Suppressor macrophage (primary cell): ENCODE data around the gene NEUROD4.
A peak's percentile ranks its signal among the peaks of the same experiment; 100 is the strongest.
"Not testable (repeated sequence)": the region's sequence is repeated elsewhere in the genome, so short reads cannot be mapped to it uniquely, and the experiment has no call there.

Experiments
- DNase-seq, 4 experiments: peaks; one replicate each; pipeline ENCODE4 v3.0.0-alpha.2; 2020 to 2022
- total RNA-seq, 17 experiments: gene quantifications; one replicate each; lab custom pipeline; 2026; ENCODE audit warnings: mixed read lengths in 6 of 17, inconsistent platforms in 3 of 17; lab: John Stamatoyannopoulos, UW

Gene NEUROD4, protein sequence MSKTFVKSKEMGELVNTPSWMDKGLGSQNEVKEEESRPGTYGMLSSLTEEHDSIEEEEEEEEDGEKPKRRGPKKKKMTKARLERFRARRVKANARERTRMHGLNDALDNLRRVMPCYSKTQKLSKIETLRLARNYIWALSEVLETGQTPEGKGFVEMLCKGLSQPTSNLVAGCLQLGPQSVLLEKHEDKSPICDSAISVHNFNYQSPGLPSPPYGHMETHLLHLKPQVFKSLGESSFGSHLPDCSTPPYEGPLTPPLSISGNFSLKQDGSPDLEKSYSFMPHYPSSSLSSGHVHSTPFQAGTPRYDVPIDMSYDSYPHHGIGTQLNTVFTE
- total RNA-seq: 0 to 1.7 (median 0) reads per million in 17 experiments

DNA sequence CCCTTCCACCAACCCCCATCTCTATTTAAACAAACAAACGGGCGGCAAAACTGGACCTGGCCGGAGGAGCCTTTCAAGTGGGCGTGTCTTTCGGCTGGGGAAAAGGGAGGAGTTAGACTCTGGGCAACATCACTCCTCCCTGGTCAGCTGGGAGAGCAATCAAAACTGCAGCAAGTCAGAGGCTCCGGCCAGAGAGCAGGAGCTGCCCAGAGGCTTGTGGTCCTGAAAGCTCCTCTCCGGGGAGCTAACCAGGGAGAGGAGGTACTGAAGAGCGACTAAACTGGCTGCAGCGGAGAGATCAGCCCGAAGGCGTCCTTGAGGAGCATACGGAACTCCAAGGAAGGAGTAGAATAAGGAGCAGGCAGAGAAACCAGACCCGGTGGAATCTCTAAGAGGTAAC is at the start of gene NEUROD4:
NEUROD4 (plus strand) TSS at position 191 of the 400 bp plus-strand sequence. CDS start 6,466 bp downstream, outside the sequence.
- DNase-seq: peak; percentile 72 to 85 (median 81)

DNA sequence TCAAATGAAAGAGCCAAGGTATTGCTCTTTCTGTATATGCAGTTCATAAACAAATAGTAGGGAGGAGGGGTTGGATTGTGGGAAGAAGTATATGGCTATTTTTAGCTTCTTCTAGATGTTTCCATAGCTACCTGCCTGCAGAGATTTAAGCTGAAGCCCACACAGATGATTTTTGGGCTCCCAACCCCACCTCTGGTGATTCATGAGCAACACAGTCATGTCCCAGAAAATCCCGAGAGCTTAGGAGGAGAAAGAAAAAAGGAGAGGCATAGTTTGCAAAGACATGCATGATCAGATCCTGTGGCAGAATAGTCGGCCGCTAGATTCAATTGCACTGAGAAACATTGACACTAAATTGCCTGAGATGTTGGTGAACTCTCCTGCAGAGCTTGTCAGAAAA is 49.0 kb upstream of the NEUROD4 start:
- no peak for DNase-seq

DNA sequence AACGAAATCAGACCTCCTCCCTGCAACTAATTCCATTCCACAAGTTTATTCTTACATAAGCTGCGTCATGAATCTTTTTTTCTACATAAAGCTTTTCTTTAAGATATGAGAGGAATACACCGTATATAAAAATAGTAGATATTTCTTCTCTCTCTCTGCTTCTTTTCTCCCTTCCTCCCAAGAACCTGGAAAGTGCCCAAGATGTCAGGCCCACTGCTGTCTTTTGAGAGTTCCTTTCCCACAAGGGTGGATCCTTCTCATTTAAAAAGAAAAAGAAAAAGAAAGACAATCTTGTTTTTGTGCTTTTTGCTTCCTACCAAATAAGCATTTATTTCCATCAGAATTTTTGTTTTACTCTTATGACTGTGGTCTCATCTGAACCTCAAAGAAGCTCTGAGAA is 46.2 kb upstream of the NEUROD4 start:
- DNase-seq: no peak

DNA sequence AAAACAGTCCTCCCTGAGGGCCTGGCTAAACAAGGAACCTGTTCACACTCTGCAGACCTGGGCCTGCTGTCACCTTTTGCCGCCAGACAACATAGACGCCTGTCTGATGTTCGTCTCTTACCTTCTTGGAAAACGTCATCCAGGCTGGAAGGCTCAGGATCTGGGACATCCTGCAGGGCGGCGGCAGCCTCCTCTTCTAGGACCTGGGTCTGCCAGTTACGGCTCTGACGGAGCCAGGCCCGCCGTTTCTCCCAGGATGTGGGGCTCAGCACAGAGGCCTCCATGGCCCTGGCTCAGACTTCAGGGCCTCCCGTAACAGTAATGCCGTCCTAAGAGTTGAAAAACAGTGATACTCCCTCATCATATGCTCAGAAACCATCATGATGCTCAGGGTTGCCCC is 45.5 kb upstream of the NEUROD4 start:
- no peak for DNase-seq

DNA sequence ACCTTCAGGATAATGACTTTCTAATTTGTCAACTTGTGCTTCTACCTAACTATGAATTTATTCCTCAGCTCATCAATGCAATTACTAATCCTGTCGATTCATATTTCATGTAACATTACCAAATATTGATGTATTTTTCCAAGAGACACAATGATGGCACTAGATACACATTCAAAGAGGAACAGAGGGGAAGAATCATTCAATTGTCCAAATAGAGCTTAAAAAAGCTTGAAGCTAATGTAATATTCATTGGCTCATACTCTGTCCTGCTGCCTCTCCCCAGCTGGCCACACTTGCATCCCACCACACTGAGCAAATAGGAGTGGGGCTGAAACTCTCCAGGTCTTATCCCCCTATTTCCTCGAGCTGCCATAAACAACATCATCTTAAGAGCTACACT is 44.5 kb upstream of the NEUROD4 start:
- no peak for DNase-seq

DNA sequence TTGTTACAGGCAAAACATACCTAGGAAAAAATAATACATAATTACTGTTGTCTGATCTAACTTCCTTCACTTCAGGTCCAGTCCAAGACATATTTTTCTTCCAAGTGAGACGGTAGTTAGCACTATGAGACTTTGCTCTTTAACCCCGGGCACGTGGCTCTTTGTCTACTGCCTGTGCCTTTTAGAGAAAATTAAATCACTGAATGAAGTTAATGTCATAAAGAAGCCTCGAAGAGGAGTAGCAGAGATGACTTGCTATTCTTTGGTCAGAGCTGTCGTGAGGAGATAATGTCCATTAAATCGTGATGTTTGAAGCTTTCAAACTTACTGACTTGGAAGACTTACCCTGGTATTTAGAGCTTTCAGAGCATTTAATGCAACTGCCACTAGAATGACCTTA is 43.9 kb upstream of the NEUROD4 start:
- DNase-seq: no peak

DNA sequence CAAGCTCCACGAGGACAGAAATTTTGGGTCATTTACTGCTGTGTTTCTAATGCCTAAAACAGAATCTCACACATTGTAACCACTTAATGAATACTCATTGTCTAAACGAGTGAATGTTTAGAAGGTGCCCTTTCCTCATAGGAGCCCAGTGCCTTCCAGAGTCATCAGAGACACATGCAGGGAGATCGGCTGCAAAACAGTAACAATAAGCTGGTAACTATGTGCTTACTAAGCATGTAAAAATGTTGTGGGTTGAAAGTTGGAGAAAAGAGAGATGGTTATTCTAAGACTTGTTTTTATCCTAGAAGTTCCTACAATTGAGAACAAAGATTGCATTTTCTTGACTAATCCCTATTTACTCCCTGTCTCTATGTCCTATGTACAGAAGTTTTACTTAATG is 42.6 kb upstream of the NEUROD4 start:
- no peak for DNase-seq

DNA sequence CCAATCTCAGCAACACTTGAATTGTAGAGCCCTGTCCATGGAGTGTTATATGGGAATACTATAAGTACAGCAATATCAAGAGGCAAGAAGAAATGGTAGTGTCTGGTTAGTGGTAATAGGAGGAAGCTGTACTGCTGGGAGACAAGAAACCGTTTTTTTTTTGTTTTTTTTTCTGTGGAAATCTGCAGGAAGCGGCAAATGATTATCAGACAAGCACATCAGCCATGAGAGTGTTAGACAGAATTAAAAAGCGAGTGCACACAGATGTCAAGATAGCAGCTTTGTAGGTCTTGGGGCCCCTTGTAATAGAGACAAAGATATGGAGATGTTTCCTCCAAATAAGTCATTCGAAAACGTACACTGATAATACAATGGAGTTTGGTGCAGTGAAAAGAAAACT is 41.9 kb upstream of the NEUROD4 start:
- no peak for DNase-seq

DNA sequence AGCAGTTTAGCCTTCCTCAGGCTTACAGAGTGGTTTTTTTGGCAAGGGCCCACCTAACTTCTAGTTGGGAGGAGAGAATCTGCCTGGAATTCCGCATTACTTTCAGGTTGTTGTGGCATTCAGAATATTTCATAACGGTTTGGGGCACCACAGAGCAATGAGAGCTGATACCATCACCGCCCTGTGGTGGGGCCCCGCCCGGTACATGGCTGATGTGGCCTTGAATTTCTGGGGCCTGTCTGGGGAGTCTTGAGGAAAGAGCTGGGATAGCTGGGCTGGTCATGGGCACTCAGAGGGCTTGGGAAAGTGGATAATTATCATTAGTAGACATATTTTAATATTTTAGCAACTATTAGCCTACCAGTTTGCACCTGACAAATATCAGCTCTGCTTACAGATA is 39.4 kb upstream of the NEUROD4 start:
- DNase-seq: no peak

DNA sequence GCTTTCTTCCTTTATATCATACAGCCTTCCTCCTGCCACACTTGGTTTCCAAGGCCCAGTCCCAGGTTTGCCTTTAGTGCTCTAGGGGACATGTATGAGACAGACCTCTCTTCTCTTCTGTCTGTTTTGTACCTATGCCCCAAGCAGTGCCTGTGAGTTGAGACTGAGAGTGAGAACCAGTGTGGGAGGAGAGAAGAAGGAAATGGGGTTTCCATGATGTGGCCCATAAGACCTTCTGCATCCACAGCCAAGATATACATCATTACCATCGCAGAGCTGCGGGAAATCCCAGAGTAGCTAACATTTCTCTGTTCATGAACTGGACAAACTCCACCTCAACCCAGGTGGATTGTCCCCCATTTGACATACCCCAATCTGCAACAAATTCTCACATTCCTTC is 38.0 kb upstream of the NEUROD4 start:
- DNase-seq: no peak

DNA sequence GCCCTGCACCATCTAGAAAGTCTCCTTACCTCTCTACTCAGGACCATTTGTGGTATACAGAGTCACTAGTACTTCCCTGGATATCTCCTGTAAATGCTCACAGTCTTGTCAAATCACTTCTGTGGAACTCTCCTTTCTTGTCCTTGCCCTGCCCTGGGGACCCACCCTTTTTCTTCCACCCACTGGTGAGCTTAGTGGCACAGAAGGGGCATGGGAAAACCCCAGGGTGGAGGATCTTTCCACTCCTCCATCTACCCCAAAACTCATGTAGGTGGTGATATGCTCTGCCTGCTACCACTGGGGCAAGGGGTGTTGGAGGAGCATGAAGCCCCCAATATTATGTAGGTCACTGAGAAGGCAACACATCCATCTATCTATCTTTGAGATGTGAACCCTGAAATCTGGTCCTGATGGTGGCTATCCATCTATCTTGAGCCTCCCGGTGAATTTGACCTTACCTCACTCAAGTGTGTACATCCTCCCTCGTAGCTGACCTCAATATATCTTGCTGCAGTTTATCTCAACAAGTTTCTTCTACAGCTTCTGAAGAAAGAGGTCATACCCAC is 36.2 kb upstream of the NEUROD4 start:
- DNase-seq: no peak

DNA sequence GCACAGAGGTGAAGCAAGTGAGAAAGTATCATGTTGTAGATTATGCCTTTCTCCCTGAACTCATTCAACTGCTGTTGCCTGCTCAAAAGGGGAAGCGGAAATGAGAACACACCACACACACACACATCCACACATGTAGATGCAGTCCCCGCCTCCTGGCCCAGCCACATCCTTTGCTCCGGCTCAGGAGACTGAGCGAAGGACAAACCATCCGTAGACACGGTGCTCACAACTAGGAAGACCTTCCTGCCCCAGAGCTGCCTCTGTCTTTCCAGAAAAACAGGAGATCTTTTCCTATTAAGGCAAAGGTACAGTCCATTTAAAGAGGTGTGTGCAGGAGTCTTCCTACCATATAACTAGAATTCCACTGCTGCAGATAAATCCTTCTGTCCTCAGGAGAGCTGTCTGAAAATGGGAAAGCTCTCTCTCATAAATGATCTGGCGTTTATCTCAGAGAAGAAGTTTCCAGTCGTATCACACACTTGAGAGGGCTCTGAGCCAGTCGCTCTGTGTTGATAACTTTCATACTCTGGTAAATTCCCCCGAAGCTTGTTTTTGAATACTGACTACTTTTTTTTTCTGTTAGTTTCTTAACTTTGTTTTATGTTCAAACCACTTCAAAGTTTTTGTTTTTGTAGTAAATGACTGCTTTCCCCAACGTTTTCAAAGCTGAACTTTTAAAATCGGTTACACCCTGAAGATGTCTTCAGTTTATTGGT is 35.0 kb upstream of the NEUROD4 start, which contains the start of gene TESPA1:
TESPA1 (minus strand) TSS at position 105 of the 719 bp plus-strand sequence. CDS start 10,200 bp downstream, outside the sequence.
- DNase-seq: peak; percentile 79 to 88 (median 86)

DNA sequence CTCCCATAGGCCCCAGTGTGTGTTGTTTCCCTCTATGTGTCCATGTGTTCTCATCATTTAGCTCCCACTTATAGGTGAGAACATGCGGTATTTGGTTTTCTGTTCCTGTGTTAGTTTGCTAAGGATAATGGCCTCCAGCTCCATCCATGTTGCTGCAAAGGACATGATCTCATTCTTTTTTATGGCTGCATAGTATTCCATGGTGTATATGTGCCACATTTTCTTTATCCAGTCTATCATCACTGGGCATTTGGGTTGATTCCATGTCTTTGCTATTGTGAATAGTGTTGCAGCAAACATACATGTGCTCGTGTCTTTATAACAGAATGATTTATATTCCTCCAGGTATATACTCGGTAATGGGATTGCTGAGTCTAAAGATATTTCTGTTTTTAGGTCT is 33.0 kb upstream of the NEUROD4 start:
- DNase-seq: not testable (repeated sequence)

DNA sequence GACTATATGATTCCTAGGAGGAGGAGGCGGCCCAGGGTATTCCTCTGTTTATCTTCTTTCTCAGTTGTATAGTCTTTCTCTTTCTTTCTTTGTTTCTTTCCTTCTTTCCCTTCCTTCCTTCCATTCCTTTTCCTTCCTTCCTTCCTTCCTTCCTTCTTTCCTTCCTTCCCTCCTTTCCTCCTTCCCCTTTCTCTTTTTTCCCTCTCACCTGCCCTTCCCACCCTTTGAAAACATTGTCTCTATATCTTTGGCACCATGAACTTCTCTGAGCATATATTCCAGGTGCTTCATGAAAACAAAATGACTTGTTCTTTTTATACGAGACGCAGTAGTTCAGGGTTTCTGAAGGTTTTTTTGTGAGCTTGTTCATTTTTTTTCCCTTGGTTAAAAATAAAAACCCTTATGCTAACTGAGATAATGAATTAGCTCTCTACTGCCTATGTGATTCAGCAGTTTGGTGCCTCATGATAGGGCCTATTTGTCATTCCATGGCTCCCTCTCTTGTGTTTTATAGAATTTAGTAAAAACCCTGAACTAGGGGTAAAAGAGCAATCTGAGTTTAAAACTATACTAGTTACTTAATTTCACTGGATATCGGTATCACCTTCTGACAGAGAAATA is 32.1 kb upstream of the NEUROD4 start:
- no peak for DNase-seq

DNA sequence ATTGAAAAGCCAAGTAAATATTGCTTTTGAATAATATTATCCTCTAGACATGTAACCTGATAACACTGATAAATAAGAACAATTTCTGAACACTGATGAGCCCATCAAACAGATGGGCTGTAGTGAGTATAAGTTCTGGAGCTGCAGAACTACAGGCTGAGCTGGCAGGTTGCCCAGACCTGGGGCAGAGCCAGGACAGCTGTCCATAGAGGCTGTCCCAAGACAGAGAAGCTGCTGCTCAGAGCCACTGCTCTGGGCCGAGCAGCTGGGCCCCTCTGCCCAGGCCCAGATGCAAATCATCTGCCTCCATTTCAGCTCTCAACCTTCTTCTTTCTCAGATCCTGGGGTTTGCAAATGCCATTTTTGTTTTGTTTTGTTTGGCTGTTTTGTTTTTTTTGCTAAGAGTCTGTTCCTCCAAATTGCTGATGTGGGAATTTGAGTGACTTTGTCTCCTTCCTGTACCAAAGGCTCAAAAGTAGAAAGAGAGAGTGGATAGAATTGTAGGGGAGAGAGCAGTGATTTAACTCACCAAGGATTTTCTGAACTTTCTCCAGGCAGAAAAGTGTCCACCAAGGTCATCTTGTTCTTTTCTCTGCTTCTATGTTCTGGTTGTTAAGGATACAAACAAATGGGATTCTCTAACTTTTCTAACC is 31.2 kb upstream of the NEUROD4 start:
- peak; percentile 47 to 64 (median 56) for DNase-seq

DNA sequence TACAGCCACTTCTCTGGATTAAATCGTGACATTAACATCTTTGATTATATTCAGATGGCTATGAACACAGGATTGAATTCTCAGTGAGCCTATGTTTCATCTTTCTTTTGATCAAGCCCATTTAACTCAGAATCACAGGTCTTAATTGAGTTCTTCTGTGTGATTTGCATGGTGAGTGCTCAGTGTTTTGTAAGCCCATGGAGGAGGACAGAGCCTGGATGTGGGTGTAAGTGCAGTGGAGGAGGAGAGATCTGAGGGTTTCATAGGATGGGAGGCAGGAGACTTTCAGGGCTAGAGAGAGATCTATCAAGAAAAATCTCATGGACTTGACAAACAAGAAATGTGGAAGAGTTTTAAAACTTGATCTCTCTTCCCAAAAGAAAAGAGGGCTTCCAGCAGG is 29.9 kb upstream of the NEUROD4 start:
- no peak for DNase-seq

DNA sequence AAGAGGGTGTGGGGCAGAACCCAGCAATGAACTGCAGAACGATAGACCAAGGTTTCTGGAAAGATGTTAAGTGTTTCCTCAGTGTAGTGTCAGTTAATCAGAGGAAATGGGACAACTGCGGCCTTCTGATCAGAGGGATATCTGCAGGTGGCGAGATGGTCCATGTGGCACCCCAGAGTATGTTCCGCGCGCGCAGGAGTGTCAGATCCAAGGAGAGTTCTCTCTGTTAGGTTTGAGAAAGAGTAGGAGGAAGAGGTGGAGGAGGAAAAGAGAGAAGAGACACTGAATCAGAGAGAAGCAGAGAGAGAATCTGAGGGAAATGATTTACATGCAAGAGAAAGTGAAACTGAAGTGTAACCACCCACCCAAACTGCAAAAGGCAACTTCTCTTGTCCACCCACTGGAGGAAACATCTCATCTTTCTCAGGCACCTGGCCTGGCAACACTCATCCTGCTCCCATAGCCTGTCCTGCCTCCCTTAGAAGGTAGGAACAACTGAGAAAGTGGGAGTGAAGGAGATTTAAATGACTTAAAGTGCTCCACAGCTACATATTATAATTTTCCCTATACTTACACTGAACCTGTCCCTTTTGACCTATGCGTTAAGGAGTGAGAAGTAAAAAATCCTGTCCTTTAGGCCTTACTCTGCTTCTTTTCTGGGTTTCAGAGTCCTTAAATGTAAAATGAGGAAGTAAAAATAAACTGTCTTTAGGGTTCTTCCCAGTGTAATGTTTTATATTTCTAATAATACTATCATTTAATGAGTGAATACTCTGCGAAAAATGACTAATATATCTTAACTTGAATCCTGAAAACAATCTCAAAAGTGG is 28.4 kb upstream of the NEUROD4 start:
- DNase-seq: peak in 3 of 4 experiments; percentile 35 to 50 (median 35)

DNA sequence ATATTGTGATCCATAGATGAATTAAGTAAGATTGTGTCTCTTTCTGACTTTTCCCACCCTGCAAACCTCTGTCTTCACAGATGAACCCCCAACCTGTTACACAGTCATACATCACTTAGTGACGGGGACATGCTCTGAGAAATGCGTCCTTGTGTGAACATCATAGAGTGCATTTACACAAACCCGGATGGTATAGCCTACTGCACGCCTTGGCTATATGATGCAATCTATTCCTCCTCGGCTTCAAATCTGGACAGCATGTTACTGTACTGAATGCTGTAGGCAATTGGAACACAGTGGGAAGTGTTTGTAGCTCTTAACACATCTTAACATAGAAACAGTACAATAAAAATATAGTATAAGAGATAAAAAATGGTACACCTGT is 27.8 kb upstream of the NEUROD4 start:
- DNase-seq: peak in 1 of 4 experiments; percentile 7

DNA sequence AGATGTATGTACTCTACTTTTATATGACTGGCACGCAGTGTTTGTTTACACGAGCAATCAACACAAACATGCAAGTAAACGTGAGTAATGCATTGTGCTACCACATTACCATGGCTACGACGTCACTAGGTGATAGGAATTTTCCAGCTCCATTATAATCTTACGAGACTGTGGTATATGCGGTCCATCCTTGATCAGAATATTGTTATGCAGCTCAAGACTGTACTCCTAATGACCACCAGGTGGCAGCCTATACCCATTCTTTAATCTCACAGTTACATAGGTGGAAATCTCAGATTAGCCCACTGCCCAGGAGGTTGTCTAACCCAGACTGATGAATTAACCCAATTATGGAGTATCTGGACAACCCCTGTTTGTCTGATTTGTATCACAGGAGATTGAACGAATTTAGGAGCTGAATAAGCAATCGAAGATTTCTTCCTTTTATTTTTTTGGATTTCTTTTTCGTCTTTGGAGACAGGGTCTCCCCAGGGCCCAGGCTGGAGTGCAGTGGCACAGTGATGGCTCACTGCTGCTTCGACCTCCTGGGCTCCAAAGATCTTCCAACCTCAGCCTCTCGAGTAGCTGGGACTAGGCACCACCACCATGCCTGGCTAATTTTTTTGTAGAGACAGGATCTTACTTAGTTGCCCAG is 26.5 kb upstream of the NEUROD4 start:
- DNase-seq: peak; percentile 61 to 81 (median 76)

DNA sequence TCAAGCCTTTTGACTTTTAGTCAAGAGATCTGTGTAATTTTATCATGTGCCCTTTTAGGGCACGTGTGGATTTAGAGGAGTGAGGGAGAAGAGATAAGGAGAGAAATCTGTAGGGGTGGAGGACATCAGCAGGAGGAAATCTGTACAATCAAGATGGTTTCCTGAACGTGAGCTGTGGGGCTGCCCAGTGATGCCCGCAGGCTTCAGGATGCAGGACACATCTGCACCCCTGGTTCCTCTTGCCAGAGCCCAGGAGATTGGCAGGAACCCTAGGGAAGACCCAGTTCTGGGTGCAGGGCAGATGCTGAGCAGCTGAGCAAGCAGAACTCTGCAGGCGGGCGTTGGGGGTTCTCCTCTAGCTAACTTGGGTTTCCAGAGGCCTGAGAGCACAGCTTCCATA is 23.6 kb upstream of the NEUROD4 start:
- no peak for DNase-seq

DNA sequence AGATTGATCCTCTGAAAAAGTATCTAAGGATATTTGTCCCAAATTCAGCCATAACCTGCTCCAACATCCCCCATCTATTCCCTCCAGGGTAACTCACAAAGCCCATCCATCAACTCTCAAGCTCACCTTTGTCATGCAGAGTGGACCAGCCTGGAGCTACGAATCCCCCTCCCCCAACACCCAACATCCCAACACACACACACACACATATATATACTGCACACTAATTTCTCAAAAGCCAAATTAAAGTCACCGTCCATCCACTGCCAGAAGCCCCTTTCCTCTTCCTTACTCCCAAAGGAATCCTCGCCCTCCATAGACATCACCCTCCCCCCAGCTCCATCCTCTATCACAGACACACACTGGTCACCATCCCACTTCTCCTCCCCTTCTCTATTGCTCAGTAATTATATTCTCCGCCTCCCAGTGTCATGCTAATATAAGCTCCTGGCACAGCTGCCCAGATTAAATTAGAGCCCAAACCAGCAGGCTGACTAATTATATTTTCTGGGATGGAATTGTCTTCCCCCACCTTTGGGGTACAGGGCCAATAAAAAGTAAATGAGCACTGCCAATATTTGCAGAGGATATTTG is 21.7 kb upstream of the NEUROD4 start:
- DNase-seq: no peak
